HG03045 (cell line): ENCODE measurements around the gene FYB2.

Source experiments
- ATAC-seq: cut with Tn5 transposase; IDR thresholded peaks from one replicate; pipeline ENCODE4 v1.9.1; 2021; ENCODE audit warnings: mild to moderate bottlenecking, moderate library complexity; ENCODE audit not compliant: unreplicated experiment

The FYB2 gene, protein sequence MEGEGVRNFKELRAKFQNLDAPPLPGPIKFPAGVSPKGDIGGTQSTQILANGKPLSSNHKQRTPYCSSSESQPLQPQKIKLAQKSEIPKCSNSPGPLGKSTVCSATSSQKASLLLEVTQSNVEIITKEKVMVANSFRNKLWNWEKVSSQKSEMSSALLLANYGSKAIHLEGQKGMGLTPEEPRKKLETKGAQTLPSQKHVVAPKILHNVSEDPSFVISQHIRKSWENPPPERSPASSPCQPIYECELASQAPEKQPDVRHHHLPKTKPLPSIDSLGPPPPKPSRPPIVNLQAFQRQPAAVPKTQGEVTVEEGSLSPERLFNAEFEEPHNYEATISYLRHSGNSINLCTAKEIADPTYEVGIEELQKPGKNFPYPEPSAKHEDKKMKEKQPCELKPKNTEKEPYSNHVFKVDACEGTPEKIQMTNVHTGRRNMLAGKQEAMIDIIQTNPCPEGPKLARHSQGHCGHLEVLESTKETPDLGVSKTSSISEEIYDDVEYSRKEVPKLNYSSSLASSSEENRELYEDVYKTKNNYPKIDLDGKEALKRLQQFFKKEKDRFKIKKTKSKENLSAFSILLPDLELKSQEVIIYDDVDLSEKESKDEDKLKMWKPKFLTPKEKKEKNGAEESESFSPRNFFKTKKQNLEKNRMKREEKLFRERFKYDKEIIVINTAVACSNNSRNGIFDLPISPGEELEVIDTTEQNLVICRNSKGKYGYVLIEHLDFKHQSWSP

DNA sequence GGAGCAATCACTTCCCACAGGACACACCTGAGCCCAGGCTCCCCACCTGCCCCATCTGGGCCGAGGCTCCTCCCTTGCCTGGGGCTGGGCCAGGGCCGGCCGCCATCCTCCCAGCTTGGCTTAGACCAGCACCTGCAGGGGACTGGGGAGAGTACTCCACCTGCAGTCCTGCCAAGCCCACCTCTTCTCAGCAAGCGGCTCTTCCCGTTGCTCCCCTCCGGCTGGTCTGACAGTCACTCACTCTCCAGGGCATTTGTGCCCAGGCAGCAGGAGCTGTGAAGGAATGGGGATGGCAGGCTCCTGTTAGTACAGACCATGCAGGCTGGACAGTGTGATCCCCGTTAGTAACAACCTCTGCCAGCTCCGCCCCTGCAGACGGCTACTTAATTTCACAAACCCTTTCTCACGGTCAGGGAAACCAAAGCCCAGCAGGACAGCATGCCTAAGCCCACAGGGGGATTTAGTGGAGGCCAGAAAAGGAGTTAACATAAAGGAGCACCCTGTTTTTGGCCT lies at the start of gene FYB2:
TSS of gene FYB2 (minus strand) at position 18 of the 513 bp plus-strand sequence. CDS start 114 bp downstream, outside the sequence.
- no peak for ATAC-seq

DNA sequence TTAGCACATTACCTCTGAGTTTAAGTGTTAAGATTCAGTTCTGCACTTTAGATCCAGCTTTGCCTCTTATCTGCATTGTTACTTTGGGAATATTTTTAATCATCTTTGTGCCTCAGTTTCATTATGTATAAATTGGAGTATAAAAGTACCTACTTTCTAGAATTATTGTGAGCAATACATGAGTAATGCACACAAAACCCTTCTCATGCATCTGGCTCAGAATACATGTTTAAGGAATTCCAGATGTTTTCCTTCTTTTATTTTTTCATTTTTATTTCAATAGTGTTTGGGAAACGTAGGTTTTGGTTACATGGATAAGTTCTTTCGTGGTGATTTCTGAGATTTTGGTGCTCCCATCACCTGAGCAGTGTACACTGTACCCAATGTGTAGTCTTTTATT lies 49.6 kb upstream of the FYB2 start:
- no peak for ATAC-seq

DNA sequence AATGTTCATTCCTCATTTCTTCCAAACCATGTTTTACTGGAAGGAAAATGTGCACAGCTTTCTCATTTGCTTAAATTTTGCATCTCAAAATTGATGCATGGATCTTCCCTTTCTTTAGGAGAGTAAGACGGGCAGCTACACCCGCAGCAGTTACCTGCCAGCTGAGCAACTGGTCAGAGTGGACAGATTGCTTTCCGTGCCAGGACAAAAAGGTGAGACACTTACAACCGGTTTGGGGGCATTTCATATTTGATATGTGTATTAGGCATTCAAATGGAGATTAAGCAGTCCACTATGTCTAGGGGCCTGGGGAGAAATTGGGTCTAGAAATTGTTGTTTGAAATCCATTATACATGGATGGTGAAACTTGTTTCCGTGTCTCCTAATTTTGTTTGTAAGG lies 48.3 kb upstream of the FYB2 start:
- no peak for ATAC-seq

DNA sequence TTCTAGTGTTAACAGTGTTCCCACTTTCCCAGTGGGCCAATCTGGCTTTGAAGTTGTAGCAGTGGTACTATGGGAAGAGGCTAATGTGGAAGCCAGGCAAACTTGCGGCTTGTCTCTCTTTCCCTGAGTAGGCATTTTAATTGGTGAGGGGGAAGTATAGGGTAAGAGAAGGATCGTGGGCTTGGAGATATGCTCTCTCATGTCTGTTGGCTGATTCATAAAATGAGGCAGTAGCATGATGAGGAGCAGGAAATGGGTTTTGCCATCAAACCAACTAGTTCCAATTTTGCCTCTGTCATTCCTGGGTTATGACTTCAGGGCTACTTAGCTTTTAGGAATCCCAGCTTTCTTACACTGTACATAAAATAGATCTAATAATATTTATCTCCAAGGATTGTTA lies 47.5 kb upstream of the FYB2 start:
- no peak for ATAC-seq

DNA sequence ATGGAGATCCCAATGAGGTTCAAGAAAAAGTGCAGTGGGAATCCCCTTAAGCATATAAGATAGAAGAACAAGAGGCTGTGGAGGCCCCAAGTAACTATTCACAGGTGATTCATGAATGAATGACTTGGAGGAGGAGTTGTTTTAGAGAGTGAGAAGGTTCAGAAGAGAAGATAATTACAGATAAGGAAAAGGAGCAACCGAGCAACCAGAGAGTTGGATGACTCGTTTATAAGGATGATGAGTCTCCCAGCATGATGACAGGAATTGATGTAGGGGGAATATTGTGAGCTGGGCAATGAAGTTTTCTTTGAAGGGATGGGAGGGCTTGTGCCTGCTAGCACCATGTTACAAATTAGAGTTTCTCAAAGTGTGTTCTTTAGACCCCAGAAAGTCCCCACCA lies 45.2 kb upstream of the FYB2 start:
- ATAC-seq, result no peak

DNA sequence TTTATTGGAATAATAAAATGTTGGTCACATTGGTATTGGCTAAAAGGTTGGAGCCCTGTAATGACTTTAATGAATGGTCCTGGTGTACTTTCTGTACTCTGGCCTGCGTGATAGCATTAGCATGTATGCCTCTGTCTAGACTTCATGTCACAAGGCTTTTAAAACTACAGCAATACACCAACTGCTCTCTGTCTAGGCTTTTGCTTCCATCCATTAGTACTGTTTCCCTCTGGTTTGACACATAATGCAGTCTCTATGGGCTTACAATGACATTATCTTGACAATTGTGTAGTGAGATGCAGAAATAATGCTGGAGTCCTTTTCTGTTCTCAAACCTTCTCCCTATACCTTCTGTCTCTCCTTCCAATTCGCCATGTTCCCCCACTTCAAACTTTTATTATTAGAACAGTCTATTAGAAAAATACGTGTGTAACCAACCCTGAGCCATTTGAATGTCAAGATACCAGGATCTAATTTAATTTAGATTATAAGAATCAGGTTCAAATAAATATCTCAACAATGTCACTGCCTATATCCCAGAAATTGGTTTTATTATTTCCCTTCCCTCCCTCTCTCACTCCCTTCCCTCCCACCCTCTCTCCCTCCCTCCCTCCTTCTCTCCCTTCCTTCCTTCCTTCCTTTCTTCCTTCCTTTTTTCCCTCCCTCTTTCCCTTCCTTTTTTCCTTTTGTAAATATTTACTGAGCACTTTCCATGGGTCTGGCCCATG lies 44.2 kb upstream of the FYB2 start:
- ATAC-seq, result no peak

DNA sequence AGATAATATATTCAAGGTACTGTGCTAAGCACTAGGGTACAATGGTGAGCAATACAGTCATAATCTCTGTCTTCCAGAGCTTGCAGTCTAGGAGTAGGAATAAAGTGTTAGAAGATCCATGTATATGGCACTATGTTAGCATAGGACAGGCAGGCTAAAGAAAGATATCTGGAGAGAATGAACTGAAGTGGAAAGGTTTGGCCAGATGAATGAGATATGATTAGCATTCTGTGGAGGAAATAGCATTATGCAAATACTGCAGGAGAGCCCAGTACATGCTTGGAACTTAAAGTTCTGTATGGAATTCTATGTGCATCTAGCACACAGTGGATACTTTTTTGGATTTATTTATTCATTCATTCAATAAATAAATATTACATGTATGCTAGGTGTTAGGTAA lies 40.1 kb upstream of the FYB2 start:
- ATAC-seq, result no peak

DNA sequence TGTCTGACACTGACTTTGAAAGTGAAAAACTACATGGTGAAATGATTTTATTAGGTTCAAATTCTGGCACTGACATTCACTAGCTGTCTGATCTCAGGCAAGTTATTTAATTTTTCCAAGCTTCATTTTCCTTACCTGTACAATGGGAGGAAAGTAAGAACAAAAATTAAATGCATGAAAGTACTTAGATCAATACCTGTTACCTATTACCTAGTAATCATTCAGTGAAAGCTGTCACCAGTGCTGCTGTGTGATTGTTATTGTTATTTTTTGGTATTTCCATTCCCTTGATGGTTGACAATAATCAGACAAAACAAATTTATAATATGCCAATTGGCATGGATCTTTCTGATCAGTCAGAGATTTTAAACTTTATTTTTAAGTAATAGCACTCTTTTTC lies 37.0 kb upstream of the FYB2 start:
- no peak for ATAC-seq

DNA sequence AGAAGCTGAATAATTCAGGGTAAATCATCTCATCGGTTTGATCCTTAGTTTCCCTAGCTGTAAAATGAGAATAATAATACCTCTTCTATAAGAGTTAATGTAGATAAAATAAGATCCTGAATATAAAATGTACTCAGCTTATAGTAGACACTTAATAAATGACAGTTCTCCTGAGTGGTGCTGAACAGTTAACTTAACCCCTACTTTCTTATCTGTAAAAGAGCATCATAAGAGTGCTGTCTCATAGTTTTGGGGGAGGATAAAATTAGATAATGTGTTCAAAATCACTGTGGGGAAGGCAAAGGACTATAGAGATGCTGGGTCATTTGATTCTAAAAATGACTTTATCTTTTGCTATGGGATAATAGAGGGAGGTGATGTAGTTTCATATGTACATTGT lies 36.0 kb upstream of the FYB2 start:
- no peak for ATAC-seq

DNA sequence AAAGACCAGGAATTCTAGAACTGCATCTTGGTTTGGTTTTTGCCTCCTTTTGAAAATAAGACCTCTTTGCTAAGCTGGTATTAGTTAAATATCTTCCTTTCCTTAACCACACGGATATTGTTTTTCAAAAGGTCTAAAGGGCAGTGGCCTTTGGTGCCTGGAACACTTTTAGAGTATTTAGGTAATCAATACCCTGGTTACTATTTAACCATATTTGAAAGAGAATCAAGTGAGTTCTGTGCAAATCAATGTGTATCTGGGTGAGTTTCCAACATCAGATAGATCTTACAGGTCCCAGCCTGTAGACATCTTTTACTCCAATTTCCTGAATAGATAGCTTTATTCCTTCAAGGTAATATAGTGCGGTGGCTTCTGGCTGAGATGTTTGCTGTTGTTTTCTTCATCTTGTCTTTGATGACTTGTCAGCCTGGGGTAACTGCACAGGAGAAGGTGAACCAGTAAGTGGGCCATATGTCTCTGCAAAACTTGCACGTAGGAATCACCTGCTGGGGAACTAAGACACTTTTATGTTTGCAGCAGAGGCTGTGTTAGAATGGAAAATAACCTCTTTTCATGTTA lies 35.4 kb upstream of the FYB2 start, which contains the start of gene C8A:
TSS of gene C8A (plus strand) at position 277 of the 579 bp plus-strand sequence. CDS start at position 382, 105 bp downstream.
- ATAC-seq, result no peak

DNA sequence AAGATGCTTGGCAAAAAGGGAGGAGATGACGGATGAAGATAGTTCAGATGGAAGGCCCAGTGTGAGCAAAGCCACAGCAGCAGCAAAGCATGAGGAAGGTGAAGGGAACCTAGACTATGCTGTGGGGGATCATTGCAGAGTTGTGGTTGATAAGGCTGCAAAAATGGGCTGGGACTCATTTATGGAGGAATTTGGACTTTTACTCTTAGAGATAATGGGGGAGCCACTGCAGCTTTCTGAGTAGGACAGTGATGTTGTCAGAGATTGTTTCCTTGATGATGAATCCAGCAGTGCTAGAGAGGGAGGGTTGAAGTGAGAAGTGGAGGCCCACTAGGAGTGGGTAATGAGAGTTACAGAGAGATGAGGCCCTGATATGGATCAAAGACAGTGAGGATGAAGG lies 33.3 kb upstream of the FYB2 start:
- ATAC-seq, result no peak

DNA sequence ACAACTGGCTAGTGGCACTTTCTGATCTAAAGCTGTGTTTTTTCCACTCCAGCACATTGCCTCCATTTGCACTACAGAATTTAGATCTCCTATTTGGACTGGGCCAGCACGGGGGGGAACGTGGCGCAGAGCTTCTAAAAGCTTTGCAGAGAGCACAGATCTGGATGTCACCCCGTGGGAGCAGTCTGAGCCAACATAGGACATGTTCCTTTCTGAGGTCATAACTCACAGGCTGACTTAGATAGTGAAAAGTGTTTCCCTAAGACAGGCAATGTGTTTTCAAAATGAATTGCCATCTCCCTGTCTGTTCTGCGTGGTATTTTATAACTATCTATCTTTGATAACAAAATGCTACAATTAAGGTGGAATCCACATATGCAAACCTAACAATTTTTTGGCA lies 31.7 kb upstream of the FYB2 start:
- no peak for ATAC-seq

DNA sequence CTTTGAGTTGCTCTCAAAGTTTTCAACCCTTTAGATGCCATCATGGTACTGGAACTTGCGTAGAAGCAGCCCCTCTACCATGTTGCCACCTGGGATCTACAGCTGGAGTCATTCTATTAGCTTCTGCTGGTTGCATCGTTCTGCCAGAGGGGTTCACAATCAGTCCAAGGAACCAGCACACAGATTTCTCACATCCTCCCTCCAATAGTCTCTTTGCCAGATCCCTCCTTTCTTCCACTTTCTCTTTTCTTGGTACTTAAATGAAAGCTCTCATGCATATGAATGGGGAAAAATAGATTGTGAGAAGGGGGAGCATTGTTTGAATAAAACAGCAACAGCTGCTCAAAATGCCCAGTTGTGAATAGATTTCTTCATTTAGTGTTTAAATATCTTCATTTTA lies 31.2 kb upstream of the FYB2 start:
- no peak for ATAC-seq

DNA sequence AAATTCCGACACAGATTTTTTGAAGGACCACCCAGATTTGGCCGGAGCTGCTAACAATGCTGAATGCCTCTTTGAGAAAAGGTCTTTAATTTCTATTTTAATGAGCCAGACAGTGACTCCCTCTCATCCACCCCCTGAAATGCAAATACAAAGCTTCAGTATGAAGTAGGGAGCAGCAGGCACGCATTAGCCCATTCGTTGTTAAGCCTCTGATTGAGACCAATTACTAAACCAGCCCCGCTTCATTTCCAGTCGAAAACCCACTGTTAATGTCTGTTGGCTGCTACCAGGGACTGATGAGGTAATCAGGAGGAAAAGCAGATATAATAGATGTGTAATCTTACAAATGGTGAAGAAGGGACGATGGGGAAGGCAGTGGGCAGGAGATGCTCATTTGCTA lies 30.5 kb upstream of the FYB2 start:
- no peak for ATAC-seq

DNA sequence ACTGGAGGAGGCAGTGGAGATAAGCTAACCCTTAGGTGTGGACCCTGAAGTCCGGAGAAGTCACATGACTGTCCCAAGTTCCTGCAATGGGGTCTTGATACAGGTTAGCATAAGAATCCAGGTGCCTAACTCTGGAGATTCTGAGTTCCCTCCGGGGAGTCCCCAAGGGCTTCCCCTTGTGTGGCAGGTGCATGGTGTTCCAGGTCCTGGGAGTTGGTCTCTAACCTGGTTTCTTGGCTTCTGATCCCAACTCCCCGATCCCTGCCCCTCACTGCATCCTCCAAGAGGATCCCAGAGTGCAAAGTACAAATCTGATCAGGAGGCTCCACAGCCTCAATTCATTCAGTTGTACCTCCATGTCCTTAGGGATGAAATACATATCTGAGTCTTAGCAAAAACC lies 26.1 kb upstream of the FYB2 start:
- no peak for ATAC-seq

DNA sequence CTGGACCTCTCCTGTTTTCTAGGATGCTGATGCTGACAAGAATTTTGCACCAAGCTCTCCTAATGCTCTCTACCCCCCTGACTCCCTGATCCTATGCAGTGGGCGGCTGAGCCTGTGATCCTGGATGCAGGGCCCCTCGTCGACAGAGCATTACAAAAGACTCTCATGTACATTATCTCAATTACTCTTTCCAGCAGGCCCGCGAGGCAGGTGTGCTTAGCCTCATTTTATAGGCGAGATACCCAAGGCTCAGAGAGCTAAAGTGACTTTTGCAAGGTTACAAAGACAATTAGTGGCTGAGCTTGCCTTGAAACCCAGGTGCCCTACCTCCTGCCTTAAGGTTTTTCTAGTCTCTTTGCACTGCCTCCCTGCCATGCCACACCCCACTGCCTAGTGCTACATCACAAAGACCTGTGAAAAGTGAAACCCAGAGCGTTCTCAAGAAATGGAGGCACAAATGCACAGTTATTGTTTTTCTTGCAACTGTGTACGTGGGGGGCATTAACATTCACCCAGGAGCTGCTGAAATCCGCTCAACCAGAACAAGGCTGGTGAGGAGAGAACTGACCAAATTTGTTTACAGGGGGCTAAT lies 25.4 kb upstream of the FYB2 start:
- no peak for ATAC-seq

DNA sequence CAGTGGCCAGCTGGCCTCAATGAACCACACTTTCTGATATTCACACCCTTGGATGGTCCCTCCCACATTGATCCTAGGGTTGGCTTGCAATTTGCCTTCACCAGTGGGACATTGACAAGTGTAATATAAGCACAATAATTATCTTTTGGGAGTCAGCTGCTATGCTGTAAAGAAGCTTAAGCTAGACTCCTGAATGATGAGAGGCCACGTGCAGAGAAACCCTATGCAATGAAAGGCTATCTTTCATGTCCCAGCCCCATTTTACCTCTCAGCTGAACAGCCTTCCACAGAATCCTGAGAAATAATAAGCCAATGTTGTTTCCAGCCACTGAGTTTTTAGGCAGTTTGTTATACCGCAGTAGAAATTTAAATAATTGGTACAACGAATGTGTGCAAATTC lies 24.3 kb upstream of the FYB2 start:
- ATAC-seq, result no peak

DNA sequence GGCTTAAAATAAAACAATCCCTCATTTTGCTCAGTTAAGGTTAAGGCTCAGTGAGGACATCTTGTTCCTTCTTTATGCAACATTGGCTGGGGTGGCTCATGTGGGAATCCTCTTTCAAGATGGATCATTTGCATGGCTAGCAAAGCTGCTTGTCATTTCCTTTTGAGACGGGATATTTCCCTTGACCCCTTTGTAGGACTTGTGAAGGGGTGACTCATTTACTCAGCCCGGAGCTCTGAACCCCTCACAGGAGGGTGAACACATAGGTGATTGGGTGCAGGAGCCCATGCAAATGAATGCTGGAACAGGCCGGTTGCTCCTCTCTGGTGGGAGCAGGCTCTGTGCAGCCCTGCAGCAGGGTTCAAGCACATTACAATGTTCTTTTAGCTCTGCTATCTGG lies 19.6 kb upstream of the FYB2 start:
- ATAC-seq, result no peak

DNA sequence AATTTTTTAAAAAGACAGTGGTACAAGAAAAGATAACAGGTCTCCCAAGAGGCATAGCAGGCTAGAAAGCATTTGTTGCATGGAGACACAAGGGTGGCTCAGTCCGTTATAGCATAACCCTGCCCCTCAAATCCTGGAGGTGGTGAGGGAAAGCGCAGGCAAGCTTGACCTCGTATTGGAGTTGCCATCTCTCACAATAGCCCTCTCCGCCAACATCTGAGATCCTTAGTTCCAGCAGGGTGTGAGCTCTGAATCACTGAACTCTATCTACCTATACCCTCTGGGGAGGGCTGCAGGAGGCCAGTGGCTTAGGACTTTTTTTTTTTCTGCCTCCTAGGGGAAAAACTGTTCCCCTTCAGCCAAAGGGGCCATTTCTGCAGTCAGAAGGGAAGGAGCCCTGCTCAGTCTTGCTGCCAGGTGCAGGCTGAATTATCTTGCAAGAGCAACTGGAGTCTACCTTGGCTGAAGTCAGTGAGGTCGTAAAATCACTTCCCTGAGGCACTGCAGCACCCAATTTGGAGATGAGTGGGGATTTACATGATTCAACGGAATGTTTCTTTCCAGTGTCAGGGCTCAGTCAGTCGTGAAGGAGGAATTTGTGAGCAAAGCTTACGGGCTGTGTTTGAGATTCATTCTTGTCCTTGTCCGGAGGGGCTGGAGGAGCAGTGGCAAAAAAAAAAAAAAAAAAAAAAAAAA lies 18.2 kb upstream of the FYB2 start:
- ATAC-seq, result no peak

DNA sequence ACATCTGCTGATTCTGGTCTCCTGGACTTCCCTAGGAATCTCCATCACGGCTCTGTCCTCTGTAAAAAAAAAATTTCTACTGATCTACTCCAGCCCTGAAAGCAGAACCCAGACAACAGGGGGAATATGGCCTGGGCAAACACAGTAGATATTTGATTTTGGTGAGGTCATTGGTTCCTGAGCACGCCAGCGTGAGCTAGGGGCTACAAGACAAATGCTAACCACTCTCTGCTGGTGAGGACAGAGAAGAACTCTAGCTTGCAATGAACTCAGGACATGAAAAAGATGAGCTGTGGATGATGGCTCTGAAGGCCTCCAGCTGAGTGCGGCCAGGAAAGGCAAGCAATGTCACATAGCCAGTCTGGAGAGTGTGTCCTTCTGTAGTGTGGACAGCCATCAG lies 17.2 kb upstream of the FYB2 start:
- ATAC-seq, result no peak
